K562 (cell line): ENCODE data around the gene COL11A2. TPM values are rescaled to one million over a fixed set of nuclear protein-coding genes. Genes with fewer than 3 reads are reported as not detected.

ENCODE experiments used
- FOXA3 ChIP-seq, 2 experiments: fragments of 450-650 bp in 1 of 2; sonication (generic) in 1 of 2; formaldehyde crosslinking; IDR thresholded peaks in 1 of 2; conservative IDR thresholded peaks in 1 of 2; 2 replicates each; pipeline versions ENCODE4 v1.4.0 to v1.8.0; 2020 to 2022; ENCODE audit warnings: mild to moderate bottlenecking in 2 of 2, missing genetic modification reagents in 1 of 2
- FOXP1 ChIP-seq: sonication (generic); formaldehyde crosslinking; IDR thresholded peaks from 2 replicates; pipeline ENCODE4 v1.8.0; 2022; ENCODE audit warnings: mild to moderate bottlenecking, missing genetic modification reagents
- HDAC1 ChIP-seq, 2 experiments: fragments of 450-650 bp; IDR thresholded peaks; 2 replicates each; pipeline ENCODE4 v1.6.1; 2016 to 2017; ENCODE audit warnings: inconsistent platforms in 1 of 2, mild to moderate bottlenecking in 1 of 2, moderate library complexity in 1 of 2
- IFI16 ChIP-seq: fragments of 250-450 bp; sonication (Bioruptor Pico); IDR thresholded peaks from 2 replicates; pipeline ENCODE4 v2.1.2; 2022; ENCODE audit warnings: mild to moderate bottlenecking, inconsistent platforms
- KLF16 ChIP-seq: IDR thresholded peaks from 2 replicates; pipeline ENCODE4 v1.6.1; 2016; ENCODE audit warnings: antibody characterized with exemption
- LCOR ChIP-seq: sonication (generic); formaldehyde crosslinking; IDR thresholded peaks from 2 replicates; pipeline ENCODE4 v1.8.0; 2022; ENCODE audit warnings: mild to moderate bottlenecking, missing genetic modification reagents
- NUFIP1 ChIP-seq: fragments of 450-650 bp; IDR thresholded peaks from 2 replicates; pipeline ENCODE4 v1.6.1; 2018; ENCODE audit not compliant: partially characterized antibody
- POLR2B ChIP-seq: fragments of 450-650 bp; IDR thresholded peaks from 2 replicates; pipeline ENCODE4 v1.6.1; 2018; ENCODE audit warnings: low read depth; ENCODE audit not compliant: partially characterized antibody
- SIN3A ChIP-seq, 2 experiments: fragments of 150-350 bp in 1 of 2; IDR thresholded peaks; 2 replicates each; pipeline ENCODE4 v1.6.1; 2011 to 2016; ENCODE audit warnings: borderline replicate concordance in 2 of 2, low read depth in 2 of 2, low read length in 2 of 2, mild to moderate bottlenecking in 2 of 2, moderate library complexity in 2 of 2; ENCODE audit not compliant: control insufficient read depth in 1 of 2
- SMARCA4 ChIP-seq: fragments of 450-650 bp; IDR thresholded peaks from 2 replicates; pipeline ENCODE4 v1.6.1; 2016
- TBL1XR1 ChIP-seq, 2 experiments: IDR thresholded peaks; 2 replicates each; pipeline ENCODE4 v1.6.1; 2012; ENCODE audit warnings: improper control_type of control experiment in 2 of 2, low read length in 2 of 2, mild to moderate bottlenecking in 1 of 2
- ZBTB7A ChIP-seq: IDR thresholded peaks from 2 replicates; pipeline ENCODE4 v1.6.1; 2011; ENCODE audit warnings: low read depth, mild to moderate bottlenecking, low read length, moderate library complexity, borderline replicate concordance; ENCODE audit not compliant: control insufficient read depth
- ZNF444 ChIP-seq: fragments of 250-450 bp; sonication (Bioruptor Pico); IDR thresholded peaks from 2 replicates; pipeline ENCODE4 v1.4.0; 2020; ENCODE audit warnings: mild to moderate bottlenecking, moderate library complexity
- polyA plus RNA-seq, 8 experiments: library from polyadenylated mRNA; depleted of rRNA in 4 of 8; stranded (reverse) in 5 of 8; unstranded in 3 of 8; fragments of >200 nt; fragmentation: Nextera tagmentation in 2 of 8; fragmentation: Illumina TruSeq in 1 of 8; extraction: Ambion mirVana in 2 of 8; extraction: Trizol in 1 of 8; gene quantifications; 2 replicates each; pipeline versions ENCODE4 v1.2.1 to v1.2.3, GENCODE V29; 2011 to 2014; ENCODE audit warnings: inconsistent platforms in 1 of 8, missing spikeins in 1 of 8
- total RNA-seq, 7 experiments: library from RNA; depleted of rRNA in 6 of 7; stranded (reverse); fragments of >200 nt in 6 of 7; fragmentation: Illumina TruSeq in 2 of 7; extraction: Trizol in 2 of 7; gene quantifications; 2 replicates each; pipeline versions ENCODE4 v1.2.1 to v1.2.3, GENCODE V29; 2011 to 2021; ENCODE audit warnings: low replicate concordance in 1 of 7
- TF ChIP-seq, protein P1 (sequence below), 2 experiments: fragments of 450-650 bp; conservative IDR thresholded peaks; 2 replicates each; pipeline ENCODE4 v1.6.1; 2017; ENCODE audit warnings: mild to moderate bottlenecking in 2 of 2, moderate library complexity in 2 of 2
- TF ChIP-seq, protein P2 (sequence below): sonication (generic); formaldehyde crosslinking; IDR thresholded peaks from 2 replicates; pipeline ENCODE4 v1.5.0; 2020; ENCODE audit warnings: missing genetic modification reagents
- TF ChIP-seq, protein P3 (sequence below): IDR thresholded peaks from 2 replicates; pipeline ENCODE4 v1.6.1; 2011; ENCODE audit not compliant: insufficient read length; ENCODE audit errors: extremely low read depth
- TF ChIP-seq, protein P4 (sequence below), 2 experiments: IDR thresholded peaks; 2 replicates each; pipeline ENCODE4 v1.6.1; 2011; ENCODE audit warnings: borderline replicate concordance in 1 of 2, control low read depth in 1 of 2, low read depth in 1 of 2, low read length in 1 of 2, mild to moderate bottlenecking in 1 of 2, mixed read lengths in 1 of 2, moderate library complexity in 1 of 2; ENCODE audit not compliant: insufficient read depth in 1 of 2, insufficient read length in 1 of 2, poor library complexity in 1 of 2, severe bottlenecking in 1 of 2; ENCODE audit errors: extremely low read depth in 1 of 2
- TF ChIP-seq, protein P5 (sequence below): fragments of 450-650 bp; formaldehyde crosslinking; IDR thresholded peaks from 2 replicates; pipeline ENCODE4 v1.4.0; 2020; ENCODE audit warnings: mild to moderate bottlenecking, moderate library complexity
- TF ChIP-seq, protein P6 (sequence below): fragments of 450-650 bp; IDR thresholded peaks from 2 replicates; pipeline ENCODE4 v1.6.1; 2016; ENCODE audit warnings: borderline replicate concordance

Gene COL11A2
- total and polyA plus RNA-seq, 9 of the 15 experiments (the other 6 are each of a cell fraction or from before 2014, with no cell fraction given) = 0.04 to 0.35 (median 0.09) TPM; not detected in 1

DNA sequence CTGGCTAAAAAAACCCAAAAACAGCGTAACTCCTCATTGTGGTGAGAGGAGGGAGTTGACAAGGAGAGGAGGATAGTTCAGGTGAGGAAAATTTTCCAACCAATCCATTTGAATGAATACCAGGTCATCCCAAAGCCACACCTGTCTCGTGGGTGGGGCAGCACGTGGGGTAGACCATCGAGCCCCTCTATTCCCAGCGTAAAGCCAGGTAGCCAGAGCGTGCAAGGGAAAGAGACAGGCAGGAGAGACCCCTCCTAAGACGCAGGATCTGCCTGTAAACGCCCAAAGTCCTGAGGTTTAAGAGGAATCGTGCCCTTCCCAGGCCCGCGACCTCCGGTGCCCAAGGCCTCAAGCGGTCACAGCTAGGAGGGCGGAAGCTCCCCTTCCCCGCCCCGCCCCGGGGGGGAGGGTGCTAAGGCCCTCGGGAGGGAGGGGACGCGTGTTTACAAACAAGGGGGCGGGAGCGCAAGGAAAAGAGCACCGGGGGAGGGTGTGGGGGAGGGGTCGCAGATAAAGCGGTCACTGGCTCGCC, 7.5 kb upstream of the COL11A2 start (continued):
- TF ChIP-seq, protein P1, sequence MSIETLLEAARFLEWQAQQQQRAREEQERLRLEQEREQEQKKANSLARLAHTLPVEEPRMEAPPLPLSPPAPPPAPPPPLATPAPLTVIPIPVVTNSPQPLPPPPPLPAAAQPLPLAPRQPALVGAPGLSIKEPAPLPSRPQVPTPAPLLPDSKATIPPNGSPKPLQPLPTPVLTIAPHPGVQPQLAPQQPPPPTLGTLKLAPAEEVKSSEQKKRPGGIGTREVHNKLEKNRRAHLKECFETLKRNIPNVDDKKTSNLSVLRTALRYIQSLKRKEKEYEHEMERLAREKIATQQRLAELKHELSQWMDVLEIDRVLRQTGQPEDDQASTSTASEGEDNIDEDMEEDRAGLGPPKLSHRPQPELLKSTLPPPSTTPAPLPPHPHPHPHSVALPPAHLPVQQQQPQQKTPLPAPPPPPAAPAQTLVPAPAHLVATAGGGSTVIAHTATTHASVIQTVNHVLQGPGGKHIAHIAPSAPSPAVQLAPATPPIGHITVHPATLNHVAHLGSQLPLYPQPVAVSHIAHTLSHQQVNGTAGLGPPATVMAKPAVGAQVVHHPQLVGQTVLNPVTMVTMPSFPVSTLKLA (conservative IDR thresholded peaks at IDR 0.05) = peak; percentile 96 to 97
- TF ChIP-seq, protein P2, sequence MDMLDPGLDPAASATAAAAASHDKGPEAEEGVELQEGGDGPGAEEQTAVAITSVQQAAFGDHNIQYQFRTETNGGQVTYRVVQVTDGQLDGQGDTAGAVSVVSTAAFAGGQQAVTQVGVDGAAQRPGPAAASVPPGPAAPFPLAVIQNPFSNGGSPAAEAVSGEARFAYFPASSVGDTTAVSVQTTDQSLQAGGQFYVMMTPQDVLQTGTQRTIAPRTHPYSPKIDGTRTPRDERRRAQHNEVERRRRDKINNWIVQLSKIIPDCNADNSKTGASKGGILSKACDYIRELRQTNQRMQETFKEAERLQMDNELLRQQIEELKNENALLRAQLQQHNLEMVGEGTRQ = peak; percentile 54
- TF ChIP-seq HDAC1 (IDR thresholded peaks at IDR 0.05) = peak; percentile 58 to 87; a peak in 3 of 4 replicates
- peak; percentile 8 for TF ChIP-seq POLR2B
- TF ChIP-seq SMARCA4 = no peak
- TF ChIP-seq FOXP1 (CRISPR knock-in tag) = peak; percentile 99
- peak; percentile 92 for TF ChIP-seq ZBTB7A
- TF ChIP-seq IFI16 (CRISPR knock-in tag) = no peak
- TF ChIP-seq, protein P3, sequence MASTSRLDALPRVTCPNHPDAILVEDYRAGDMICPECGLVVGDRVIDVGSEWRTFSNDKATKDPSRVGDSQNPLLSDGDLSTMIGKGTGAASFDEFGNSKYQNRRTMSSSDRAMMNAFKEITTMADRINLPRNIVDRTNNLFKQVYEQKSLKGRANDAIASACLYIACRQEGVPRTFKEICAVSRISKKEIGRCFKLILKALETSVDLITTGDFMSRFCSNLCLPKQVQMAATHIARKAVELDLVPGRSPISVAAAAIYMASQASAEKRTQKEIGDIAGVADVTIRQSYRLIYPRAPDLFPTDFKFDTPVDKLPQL = no peak
- TF ChIP-seq LCOR (CRISPR knock-in tag) = peak; percentile 61
- TF ChIP-seq SIN3A (IDR thresholded peaks at IDR 0.05; ENCODE audit: borderline replicate concordance in 2 of 2, control insufficient read depth in 1 of 2, low read depth in 2 of 2, low read length in 2 of 2) = peak in 1 of 2 experiments; percentile 66; a peak in 1 of 4 replicates
- TF ChIP-seq FOXA3 (CRISPR knock-in tag; conservative IDR thresholded peaks at IDR 0.05 in 1 of 2, IDR thresholded peaks at IDR 0.05 in 1 of 2) = peak; percentile 60 to 96
- TF ChIP-seq, protein P4, sequence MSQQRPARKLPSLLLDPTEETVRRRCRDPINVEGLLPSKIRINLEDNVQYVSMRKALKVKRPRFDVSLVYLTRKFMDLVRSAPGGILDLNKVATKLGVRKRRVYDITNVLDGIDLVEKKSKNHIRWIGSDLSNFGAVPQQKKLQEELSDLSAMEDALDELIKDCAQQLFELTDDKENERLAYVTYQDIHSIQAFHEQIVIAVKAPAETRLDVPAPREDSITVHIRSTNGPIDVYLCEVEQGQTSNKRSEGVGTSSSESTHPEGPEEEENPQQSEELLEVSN (IDR thresholded peaks at IDR 0.05; ENCODE audit: borderline replicate concordance in 1 of 2, extremely low read depth in 1 of 2, insufficient read depth in 1 of 2, insufficient read length in 1 of 2, low read depth in 1 of 2, low read length in 1 of 2, poor library complexity in 1 of 2, severe bottlenecking in 1 of 2) = peak in 1 of 2 experiments; percentile 78
- no peak for TF ChIP-seq NUFIP1
- 0 out of 4 replicates have a peak, but pooled peaks of 1 of the 2 experiments have one; percentile 46 for TF ChIP-seq TBL1XR1 (IDR thresholded peaks at IDR 0.05; ENCODE audit: low read length in 2 of 2)
- TF ChIP-seq ZNF444 (CRISPR knock-in tag) = peak; percentile 99
- 0 out of 2 replicates have a peak, but pooled peaks have one; percentile 26 for TF ChIP-seq KLF16
- TF ChIP-seq, protein P5, sequence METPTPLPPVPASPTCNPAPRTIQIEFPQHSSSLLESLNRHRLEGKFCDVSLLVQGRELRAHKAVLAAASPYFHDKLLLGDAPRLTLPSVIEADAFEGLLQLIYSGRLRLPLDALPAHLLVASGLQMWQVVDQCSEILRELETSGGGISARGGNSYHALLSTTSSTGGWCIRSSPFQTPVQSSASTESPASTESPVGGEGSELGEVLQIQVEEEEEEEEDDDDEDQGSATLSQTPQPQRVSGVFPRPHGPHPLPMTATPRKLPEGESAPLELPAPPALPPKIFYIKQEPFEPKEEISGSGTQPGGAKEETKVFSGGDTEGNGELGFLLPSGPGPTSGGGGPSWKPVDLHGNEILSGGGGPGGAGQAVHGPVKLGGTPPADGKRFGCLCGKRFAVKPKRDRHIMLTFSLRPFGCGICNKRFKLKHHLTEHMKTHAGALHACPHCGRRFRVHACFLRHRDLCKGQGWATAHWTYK (CRISPR knock-in tag) = no peak
- TF ChIP-seq, protein P6, sequence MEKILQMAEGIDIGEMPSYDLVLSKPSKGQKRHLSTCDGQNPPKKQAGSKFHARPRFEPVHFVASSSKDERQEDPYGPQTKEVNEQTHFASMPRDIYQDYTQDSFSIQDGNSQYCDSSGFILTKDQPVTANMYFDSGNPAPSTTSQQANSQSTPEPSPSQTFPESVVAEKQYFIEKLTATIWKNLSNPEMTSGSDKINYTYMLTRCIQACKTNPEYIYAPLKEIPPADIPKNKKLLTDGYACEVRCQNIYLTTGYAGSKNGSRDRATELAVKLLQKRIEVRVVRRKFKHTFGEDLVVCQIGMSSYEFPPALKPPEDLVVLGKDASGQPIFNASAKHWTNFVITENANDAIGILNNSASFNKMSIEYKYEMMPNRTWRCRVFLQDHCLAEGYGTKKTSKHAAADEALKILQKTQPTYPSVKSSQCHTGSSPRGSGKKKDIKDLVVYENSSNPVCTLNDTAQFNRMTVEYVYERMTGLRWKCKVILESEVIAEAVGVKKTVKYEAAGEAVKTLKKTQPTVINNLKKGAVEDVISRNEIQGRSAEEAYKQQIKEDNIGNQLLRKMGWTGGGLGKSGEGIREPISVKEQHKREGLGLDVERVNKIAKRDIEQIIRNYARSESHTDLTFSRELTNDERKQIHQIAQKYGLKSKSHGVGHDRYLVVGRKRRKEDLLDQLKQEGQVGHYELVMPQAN = peak; percentile 94
